T-helper 2 cell treated with Interferon-gamma antibody and Interleukin-4, amounts not matched to agents 5 μg/mL and 100 μg/mL, for 36 hours (primary cell): ENCODE results near the gene PARP16.
"Not testable (repeated sequence)": the region's sequence is repeated elsewhere in the genome, so short reads cannot be mapped to it uniquely, and the experiment has no call there.

Experiments used
- DNase-seq: peaks from one replicate; pipeline ENCODE4 v3.0.0; 2021; ENCODE audit warnings: low spot score
- H3K27ac Mint-ChIP-seq: one replicate; pipeline ENCODE4 v1.8.0; 2021; ENCODE audit warnings: mild to moderate bottlenecking, mixed read lengths
- H3K27me3 Mint-ChIP-seq: one replicate; pipeline ENCODE4 v1.8.0; 2021; ENCODE audit warnings: low read depth, mixed read lengths
- H3K36me3 Mint-ChIP-seq: one replicate; pipeline ENCODE4 v1.8.0; 2021; ENCODE audit warnings: low read depth, mixed read lengths
- H3K4me1 Mint-ChIP-seq: one replicate; pipeline ENCODE4 v1.8.0; 2021; ENCODE audit warnings: low read depth, mixed read lengths
- H3K4me3 Mint-ChIP-seq: one replicate; pipeline ENCODE4 v1.8.0; 2022; ENCODE audit warnings: mild to moderate bottlenecking, moderate library complexity, mixed read lengths
- H3K9me3 Mint-ChIP-seq: one replicate; pipeline ENCODE4 v1.8.0; 2021; ENCODE audit warnings: mixed read lengths

PARP16 gene

GRCh38 chr15:65275728-65276126, 11.0 kb downstream of the PARP16 start:
- Mint-ChIP-seq H3K4me1 (peaks cover 17% of the 10 kb centered on the region), H3K27ac (no peak overlapping the region), H3K9me3 (no peaks in the 10 kb centered on the region), H3K27me3 (no peaks in the 10 kb centered on the region), H3K4me3 (no peak overlapping the region), H3K36me3 (peaks cover 4% of the 10 kb centered on the region)
- DNase-seq, result no peak

- Mint-ChIP-seq H3K36me3 (peaks cover 4% of the 10 kb centered on the region), H3K27ac (peak overlapping the region; percentile 42), H3K4me1 (peaks cover 17% of the 10 kb centered on the region), H3K4me3 (no peak overlapping the region), H3K27me3 (no peaks in the 10 kb centered on the region), H3K9me3 (no peaks in the 10 kb centered on the region)
- no peak for DNase-seq
Observed at GRCh38 chr15:65275104-65275727, 11.5 kb downstream of the PARP16 start.

- H3K4me1 Mint-ChIP-seq, result peaks cover 10% of the 10 kb centered on the region
- not testable (repeated sequence) for H3K27ac Mint-ChIP-seq, H3K27me3 Mint-ChIP-seq, H3K36me3 Mint-ChIP-seq, H3K4me3 Mint-ChIP-seq, DNase-seq, H3K9me3 Mint-ChIP-seq
Observed at GRCh38 chr15:65270811-65271545, 15.7 kb downstream of the PARP16 start.

- Mint-ChIP-seq H3K27me3 (no peaks in the 10 kb centered on the region), H3K9me3 (no peaks in the 10 kb centered on the region), H3K4me1 (no peaks in the 10 kb centered on the region), H3K4me3 (no peak overlapping the region), H3K27ac (no peak overlapping the region), H3K36me3 (peaks cover 3% of the 10 kb centered on the region)
- no peak for DNase-seq
Observed at GRCh38 chr15:65268411-65268810, 18.3 kb downstream of the PARP16 start.

GRCh38 chr15:65266469-65266868, 20.2 kb downstream of the PARP16 start:
- Mint-ChIP-seq H3K9me3 (no peaks in the 10 kb centered on the region), H3K4me3 (no peak overlapping the region), H3K4me1 (no peaks in the 10 kb centered on the region), H3K27ac (no peak overlapping the region), H3K36me3 (peaks cover 12% of the 10 kb centered on the region), H3K27me3 (no peaks in the 10 kb centered on the region)
- no peak for DNase-seq

GRCh38 chr15:65264863-65265430, 21.7 kb downstream of the PARP16 start:
- no peaks in the 10 kb centered on the region for H3K4me1 Mint-ChIP-seq
- no peaks in the 10 kb centered on the region for H3K27me3 Mint-ChIP-seq
- DNase-seq, result no peak
- H3K9me3 Mint-ChIP-seq, result no peaks in the 10 kb centered on the region
- H3K27ac Mint-ChIP-seq, result no peak overlapping the region
- H3K36me3 Mint-ChIP-seq, result peaks cover 20% of the 10 kb centered on the region
- H3K4me3 Mint-ChIP-seq, result no peak overlapping the region

GRCh38 chr15:65263313-65263712, 23.4 kb downstream of the PARP16 start:
- no peak overlapping the region for H3K27ac Mint-ChIP-seq
- H3K9me3 Mint-ChIP-seq, result no peaks in the 10 kb centered on the region
- H3K27me3 Mint-ChIP-seq, result no peaks in the 10 kb centered on the region
- H3K4me3 Mint-ChIP-seq, result no peak overlapping the region
- DNase-seq, result no peak
- no peaks in the 10 kb centered on the region for H3K4me1 Mint-ChIP-seq
- peaks cover 23% of the 10 kb centered on the region for H3K36me3 Mint-ChIP-seq

- Mint-ChIP-seq H3K9me3 (no peaks in the 10 kb centered on the region), H3K27me3 (no peaks in the 10 kb centered on the region), H3K4me1 (no peaks in the 10 kb centered on the region), H3K4me3 (no peak overlapping the region), H3K36me3 (peaks cover 27% of the 10 kb centered on the region), H3K27ac (no peak overlapping the region)
- no peak for DNase-seq
Observed at GRCh38 chr15:65260968-65261367, 25.7 kb downstream of the PARP16 start.

GRCh38 chr15:65259367-65259797, 27.3 kb downstream of the PARP16 start:
- H3K4me1 Mint-ChIP-seq, result no peaks in the 10 kb centered on the region
- no peaks in the 10 kb centered on the region for H3K27me3 Mint-ChIP-seq
- peaks cover 27% of the 10 kb centered on the region for H3K36me3 Mint-ChIP-seq
- no peaks in the 10 kb centered on the region for H3K9me3 Mint-ChIP-seq
- DNase-seq, result no peak
- no peak overlapping the region for H3K4me3 Mint-ChIP-seq
- H3K27ac Mint-ChIP-seq, result no peak overlapping the region

GRCh38 chr15:65258375-65259262, 28.1 kb downstream of the PARP16 start:
- Mint-ChIP-seq H3K36me3 (peaks cover 27% of the 10 kb centered on the region), H3K27me3 (no peaks in the 10 kb centered on the region), H3K9me3 (no peaks in the 10 kb centered on the region), H3K27ac (no peak overlapping the region), H3K4me1 (no peaks in the 10 kb centered on the region), H3K4me3 (no peak overlapping the region)
- no peak for DNase-seq

- no peaks in the 10 kb centered on the region for H3K9me3 Mint-ChIP-seq
- H3K27ac Mint-ChIP-seq, result no peak overlapping the region
- no peaks in the 10 kb centered on the region for H3K4me1 Mint-ChIP-seq
- H3K27me3 Mint-ChIP-seq, result no peaks in the 10 kb centered on the region
- DNase-seq, result no peak
- peaks cover 12% of the 10 kb centered on the region for H3K36me3 Mint-ChIP-seq
- no peak overlapping the region for H3K4me3 Mint-ChIP-seq
Observed at GRCh38 chr15:65255486-65256140, 31.1 kb downstream of the PARP16 start.

GRCh38 chr15:65254758-65255157, 31.9 kb downstream of the PARP16 start:
- Mint-ChIP-seq H3K9me3 (no peaks in the 10 kb centered on the region), H3K36me3 (peaks cover 9% of the 10 kb centered on the region), H3K4me1 (no peaks in the 10 kb centered on the region), H3K27ac (no peak overlapping the region), H3K4me3 (no peak overlapping the region), H3K27me3 (no peaks in the 10 kb centered on the region)
- DNase-seq, result no peak

GRCh38 chr15:65254356-65254755, 32.3 kb downstream of the PARP16 start:
- Mint-ChIP-seq H3K4me3 (no peak overlapping the region), H3K36me3 (peaks cover 9% of the 10 kb centered on the region), H3K27ac (no peak overlapping the region), H3K4me1 (peaks cover 2% of the 10 kb centered on the region), H3K9me3 (no peaks in the 10 kb centered on the region), H3K27me3 (no peaks in the 10 kb centered on the region)
- no peak for DNase-seq
